GM18498 (cell line): ENCODE data around the gene RNF14.

Experiments used
- ATAC-seq: cut with Tn5 transposase; IDR thresholded peaks from one replicate; pipeline ENCODE4 v1.9.1; 2021; ENCODE audit warnings: mild to moderate bottlenecking, moderate library complexity; ENCODE audit not compliant: unreplicated experiment

RNF14 gene

GRCh38 chr5:141945511-141946051, 23.3 kb upstream of the RNF14 start:
- ATAC-seq: no peak

- no peak for ATAC-seq
These were observed 21.6 kb upstream of the RNF14 start for GRCh38 chr5:141947316-141947715.

- no peak for ATAC-seq
These were observed 20.1 kb upstream of the RNF14 start for GRCh38 chr5:141948812-141949211.

- no peak for ATAC-seq
These were observed 19.4 kb upstream of the RNF14 start for GRCh38 chr5:141949511-141949910.

GRCh38 chr5:141950207-141951005, 18.5 kb upstream of the RNF14 start:
- no peak for ATAC-seq

- no peak for ATAC-seq
These were observed 17.5 kb upstream of the RNF14 start for GRCh38 chr5:141951332-141951781.

- ATAC-seq: no peak
These were observed 16.9 kb upstream of the RNF14 start for GRCh38 chr5:141952020-141952419.

- no peak for ATAC-seq
These were observed 14.7 kb upstream of the RNF14 start for GRCh38 chr5:141954194-141954593.

- no peak for ATAC-seq
These were observed 11.4 kb upstream of the RNF14 start for GRCh38 chr5:141957367-141957996.

- ATAC-seq: no peak
These were observed 10.8 kb upstream of the RNF14 start, which contains the start of gene PCDH12 for GRCh38 chr5:141958113-141958512. Gene PCDH12, minus strand, starts transcription at chr5:141958202. Its CDS starts 351 bp downstream, at chr5:141957851.

GRCh38 chr5:141958546-141959172, 10.2 kb upstream of the RNF14 start:
- ATAC-seq: no peak

- ATAC-seq: no peak
These were observed 8.9 kb upstream of the RNF14 start for GRCh38 chr5:141960018-141960417.

- peak; percentile 94 for ATAC-seq
These were observed 8.2 kb upstream of the RNF14 start for GRCh38 chr5:141960449-141961323.

- ATAC-seq: no peak
These were observed 7.4 kb upstream of the RNF14 start for GRCh38 chr5:141961466-141961865.

- no peak for ATAC-seq
These were observed 5.2 kb upstream of the RNF14 start for GRCh38 chr5:141963701-141964100.

- ATAC-seq: no peak
These were observed 3.8 kb upstream of the RNF14 start for GRCh38 chr5:141965071-141965470.

- ATAC-seq: no peak
These were observed 2.5 kb upstream of the RNF14 start for GRCh38 chr5:141966275-141966962.

GRCh38 chr5:141966963-141967333, 2.0 kb upstream of the RNF14 start:
- ATAC-seq: no peak

GRCh38 chr5:141969783-141970771, 1.2 kb downstream of the RNF14 start:
- peak; percentile 54 for ATAC-seq
